ENCODE measurements around the gene TSFM. TPM values are rescaled to one million over a fixed set of nuclear protein-coding genes. Genes with fewer than 3 reads are reported as not detected.

TSFM gene
- total RNA-seq, 3 donors from 2014 or later = 65.0 to 78.5 (median 74.5) TPM

DNA sequence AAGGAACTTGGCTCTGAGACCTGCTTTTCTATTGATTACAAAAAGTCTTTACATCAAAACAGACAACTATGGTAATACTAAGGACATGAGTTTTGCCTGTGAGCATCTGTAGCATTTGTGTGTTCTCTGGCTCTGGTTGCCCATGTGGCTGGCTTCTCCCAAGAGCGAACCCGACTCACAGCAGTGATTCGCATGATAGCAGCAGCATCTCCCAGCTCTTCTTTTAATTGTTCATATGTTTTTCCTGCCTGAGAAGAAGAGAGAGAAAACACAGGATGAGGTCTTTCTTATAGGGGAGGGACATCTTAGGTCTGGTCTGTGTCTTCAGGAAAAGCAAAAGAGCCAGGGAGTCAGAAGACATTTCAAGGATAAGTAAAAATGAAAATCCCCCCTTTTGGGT is 18.4 kb downstream of the TSFM start:
- Mint-ChIP-seq H3K4me1 (ENCODE audit: low read depth) (peaks cover under 1% of the 10 kb centered on the region), H3K27me3 (ENCODE audit: low read depth) (no peaks in the 10 kb centered on the region), H3K9me3 (no peaks in the 10 kb centered on the region), H3K4me3 (no peak overlapping the region), H3K36me3 (ENCODE audit: insufficient read depth) (peaks cover 36% of the 10 kb centered on the region)
- no peak for DNase-seq
- no peak for ATAC-seq

DNA sequence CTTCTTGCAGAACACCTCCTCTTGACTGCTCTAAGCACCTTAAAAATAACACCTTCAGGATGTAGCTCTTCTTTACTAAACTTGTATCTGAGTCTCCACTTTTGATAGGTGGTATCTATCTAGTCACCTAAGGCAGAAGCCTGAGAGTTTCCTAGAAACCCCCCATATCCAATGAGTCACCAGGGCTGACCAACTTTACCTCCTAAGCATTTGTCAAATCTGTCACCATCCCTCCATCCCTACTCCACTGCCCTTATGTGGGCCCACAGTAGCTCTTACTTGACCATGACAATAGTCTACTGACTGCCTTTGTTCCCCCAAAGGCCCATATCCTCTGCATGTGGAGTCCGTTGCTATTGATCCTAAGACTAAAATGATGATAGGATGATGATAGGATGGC is 20.0 kb downstream of the TSFM start:
- ATAC-seq (peak in 1 of 2 donors; percentile 35), DNase-seq (no peak)
- H3K9me3 Mint-ChIP-seq = no peaks in the 10 kb centered on the region
- no peak overlapping the region for H3K4me3 Mint-ChIP-seq
- no peaks in the 10 kb centered on the region for H3K27me3 Mint-ChIP-seq (ENCODE audit: low read depth)
- peaks cover 29% of the 10 kb centered on the region for H3K36me3 Mint-ChIP-seq (ENCODE audit: insufficient read depth)
- no peaks in the 10 kb centered on the region for H3K4me1 Mint-ChIP-seq (ENCODE audit: low read depth)

DNA sequence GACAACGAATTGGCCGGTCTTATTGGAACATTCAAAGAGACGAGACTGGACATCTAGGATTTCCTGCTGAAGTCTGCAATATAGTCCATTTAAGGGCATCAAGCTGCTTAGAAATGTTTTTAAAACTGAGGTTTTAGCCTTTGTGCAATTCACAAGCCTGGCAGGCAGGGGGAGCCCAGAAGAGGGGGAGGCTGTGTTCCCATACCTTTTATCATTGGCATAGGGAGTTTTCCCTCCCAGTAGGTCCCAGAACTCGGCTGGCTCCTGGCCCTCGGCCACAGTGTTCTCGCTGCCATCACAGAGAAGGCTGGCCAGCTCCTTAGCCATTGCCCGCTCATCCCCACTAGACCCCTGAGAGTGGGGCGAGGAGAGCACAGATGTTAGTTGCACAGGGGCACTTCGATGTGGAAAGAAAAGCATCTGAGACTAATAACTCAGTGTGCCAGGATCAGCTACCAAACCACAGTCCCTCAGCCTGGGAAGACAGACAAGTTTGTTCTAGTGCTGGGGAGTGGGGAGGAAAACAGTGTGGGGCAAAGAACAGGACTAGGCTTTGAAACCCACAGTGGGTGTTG is 20.8 kb downstream of the TSFM start:
- Mint-ChIP-seq H3K36me3 (ENCODE audit: insufficient read depth) (peaks cover 24% of the 10 kb centered on the region), H3K27me3 (ENCODE audit: low read depth) (no peaks in the 10 kb centered on the region), H3K9me3 (no peaks in the 10 kb centered on the region), H3K4me3 (no peak overlapping the region), H3K4me1 (ENCODE audit: low read depth) (no peaks in the 10 kb centered on the region)
- peak; percentile 18 for DNase-seq
- ATAC-seq = peak in 1 of 2 donors; percentile 34

DNA sequence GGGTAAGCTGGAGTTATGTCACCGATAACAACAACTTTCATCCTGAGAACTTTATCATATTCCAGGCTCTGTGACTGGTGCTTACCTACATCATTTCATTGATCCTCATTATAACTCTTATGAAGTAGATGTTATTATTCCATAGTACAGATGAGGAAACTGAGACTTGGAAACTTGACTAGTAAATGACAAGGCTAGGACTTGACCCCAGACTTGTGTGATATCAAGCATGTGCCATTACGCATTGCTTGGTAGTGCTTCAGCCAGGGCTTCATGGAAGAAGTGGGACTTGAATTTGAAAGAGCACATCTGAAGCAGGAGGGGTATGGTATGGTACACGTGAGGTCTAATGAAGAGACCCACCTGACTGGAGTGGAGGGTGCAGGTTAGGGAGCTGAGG is 24.1 kb downstream of the TSFM start:
- no peaks in the 10 kb centered on the region for H3K27me3 Mint-ChIP-seq (ENCODE audit: low read depth)
- ATAC-seq (no peak), DNase-seq (no peak)
- H3K4me1 Mint-ChIP-seq (ENCODE audit: low read depth) = no peaks in the 10 kb centered on the region
- peaks cover 15% of the 10 kb centered on the region for H3K36me3 Mint-ChIP-seq (ENCODE audit: insufficient read depth)
- H3K9me3 Mint-ChIP-seq = no peaks in the 10 kb centered on the region
- H3K4me3 Mint-ChIP-seq = no peak overlapping the region

DNA sequence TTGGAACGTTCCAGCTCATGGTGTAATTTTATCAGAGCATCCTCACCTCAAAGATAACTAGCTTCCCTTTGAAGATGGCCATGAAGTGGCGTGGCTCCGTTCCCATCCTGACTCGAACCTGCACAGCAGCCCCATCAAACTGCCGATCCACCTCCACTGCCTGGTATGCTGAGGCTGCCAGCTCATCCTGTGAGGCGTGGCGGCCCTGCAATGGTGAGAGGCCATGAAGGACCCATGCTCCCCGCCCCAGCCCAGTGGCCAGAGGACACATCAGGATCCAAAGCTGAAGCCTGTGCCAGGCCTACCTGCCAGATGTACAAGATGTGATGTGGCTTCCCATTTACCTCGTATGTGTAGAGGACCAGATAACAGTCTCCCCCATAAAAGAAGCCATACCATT is 24.7 kb downstream of the TSFM start:
- Mint-ChIP-seq H3K36me3 (ENCODE audit: insufficient read depth) (peaks cover 17% of the 10 kb centered on the region), H3K4me1 (ENCODE audit: low read depth) (no peaks in the 10 kb centered on the region), H3K9me3 (no peaks in the 10 kb centered on the region), H3K4me3 (no peak overlapping the region), H3K27me3 (ENCODE audit: low read depth) (no peaks in the 10 kb centered on the region)
- ATAC-seq (no peak), DNase-seq (no peak)

DNA sequence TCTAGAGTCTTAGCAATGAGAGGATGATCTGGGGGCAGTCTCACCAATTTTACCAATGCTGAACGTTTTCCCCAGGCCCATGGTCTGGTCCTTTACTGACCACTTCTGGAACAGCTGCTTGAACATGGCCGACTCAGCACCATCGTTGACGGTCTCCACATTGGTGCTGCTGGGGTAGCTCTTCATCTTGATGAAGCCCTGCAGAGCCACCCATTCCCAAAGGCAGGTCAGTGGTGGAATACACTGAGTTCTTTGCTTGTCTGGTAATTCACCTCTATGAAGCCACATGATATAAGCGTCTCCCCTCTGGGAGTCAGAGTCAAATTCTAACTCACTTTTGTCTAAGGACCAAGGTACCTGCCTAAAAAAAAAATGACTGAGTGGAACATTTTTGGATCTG is 25.8 kb downstream of the TSFM start:
- Mint-ChIP-seq H3K36me3 (ENCODE audit: insufficient read depth) (peaks cover 12% of the 10 kb centered on the region), H3K9me3 (no peaks in the 10 kb centered on the region), H3K4me1 (ENCODE audit: low read depth) (no peaks in the 10 kb centered on the region), H3K27me3 (ENCODE audit: low read depth) (no peaks in the 10 kb centered on the region), H3K4me3 (no peak overlapping the region)
- DNase-seq (no peak), ATAC-seq (no peak)

DNA sequence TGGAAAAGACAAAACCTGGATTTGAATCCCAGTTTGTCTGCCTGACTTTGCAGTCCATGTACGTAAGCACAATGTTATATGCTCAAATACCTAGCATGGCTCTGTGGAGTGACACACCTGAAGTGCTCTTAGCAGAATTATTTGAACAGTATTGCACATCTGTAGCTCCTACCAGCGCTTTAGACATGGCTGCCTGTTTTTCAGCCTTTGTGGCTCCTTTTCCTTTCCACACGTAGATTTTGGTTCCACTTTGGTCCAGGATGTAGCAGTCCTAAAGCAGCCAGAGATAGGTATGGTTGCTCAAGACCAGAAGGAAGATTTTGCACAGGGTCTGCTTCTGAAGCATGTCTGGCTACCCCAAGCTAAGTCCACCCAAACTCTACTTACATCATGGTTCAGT is 26.8 kb downstream of the TSFM start:
- DNase-seq (no peak), ATAC-seq (no peak)
- H3K4me3 Mint-ChIP-seq = no peak overlapping the region
- H3K27me3 Mint-ChIP-seq (ENCODE audit: low read depth) = no peaks in the 10 kb centered on the region
- H3K4me1 Mint-ChIP-seq (ENCODE audit: low read depth) = no peaks in the 10 kb centered on the region
- H3K36me3 Mint-ChIP-seq (ENCODE audit: insufficient read depth) = peaks cover 10% of the 10 kb centered on the region
- H3K9me3 Mint-ChIP-seq = no peaks in the 10 kb centered on the region

DNA sequence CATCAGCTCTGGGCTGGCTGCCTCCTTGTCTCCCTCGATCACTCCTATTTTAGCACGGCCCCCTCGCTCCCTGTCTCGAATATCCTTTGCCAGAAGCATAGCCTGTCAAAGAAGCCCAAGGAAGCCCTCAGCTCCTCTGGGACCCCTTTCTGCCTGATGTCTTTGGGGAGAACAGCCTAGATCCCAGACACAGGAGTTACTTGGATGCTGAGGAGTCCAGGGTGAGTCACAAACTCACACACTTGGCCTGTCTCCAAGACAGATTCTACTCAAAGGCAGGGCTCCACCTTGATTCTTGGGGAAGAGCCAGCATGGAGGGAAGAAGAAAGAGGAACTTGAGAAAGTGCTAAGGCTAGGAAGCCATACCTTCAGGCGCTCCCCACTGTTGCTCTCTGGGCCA is 27.9 kb downstream of the TSFM start:
- H3K4me3 Mint-ChIP-seq = no peak overlapping the region
- DNase-seq (no peak), ATAC-seq (no peak)
- H3K9me3 Mint-ChIP-seq = no peaks in the 10 kb centered on the region
- peaks cover 10% of the 10 kb centered on the region for H3K36me3 Mint-ChIP-seq (ENCODE audit: insufficient read depth)
- no peaks in the 10 kb centered on the region for H3K27me3 Mint-ChIP-seq (ENCODE audit: low read depth)
- H3K4me1 Mint-ChIP-seq (ENCODE audit: low read depth) = no peaks in the 10 kb centered on the region

DNA sequence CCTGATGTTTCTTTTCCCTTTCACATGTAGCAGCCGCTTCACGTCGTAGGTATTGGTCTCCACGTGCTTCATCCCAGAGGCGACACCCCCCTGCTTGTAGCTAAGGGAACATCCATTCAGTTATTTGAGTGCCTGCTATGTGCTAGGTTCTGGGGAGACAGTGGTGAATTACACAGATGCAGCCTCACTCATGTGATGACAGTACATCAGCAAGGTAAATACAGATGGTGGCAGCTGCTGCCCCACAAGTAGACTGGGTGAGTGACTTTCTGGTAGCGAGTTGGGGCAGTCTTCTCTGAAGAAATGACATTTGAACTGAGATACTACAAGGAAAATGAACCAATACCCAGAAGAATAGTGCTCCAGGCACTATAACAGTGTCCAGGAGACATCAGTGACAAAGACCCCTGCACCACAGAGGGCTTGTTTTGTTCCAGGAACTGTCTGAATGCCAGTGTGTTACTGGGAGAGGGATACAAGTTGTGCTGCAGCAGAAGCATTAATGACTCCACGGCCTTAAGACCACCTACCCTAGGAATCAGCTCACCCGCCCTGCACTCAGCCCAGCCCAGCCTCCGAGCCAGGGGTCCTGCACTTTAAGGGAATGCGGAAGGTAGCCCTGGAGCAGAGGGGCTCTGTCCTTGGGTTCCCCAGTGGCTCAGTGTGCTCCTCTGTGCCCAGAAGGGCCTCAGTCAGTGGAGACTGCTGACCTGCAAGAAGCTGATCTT is 28.6 kb downstream of the TSFM start:
- H3K9me3 Mint-ChIP-seq = no peaks in the 10 kb centered on the region
- ATAC-seq (no peak), DNase-seq (no peak)
- no peaks in the 10 kb centered on the region for H3K27me3 Mint-ChIP-seq (ENCODE audit: low read depth)
- H3K4me3 Mint-ChIP-seq = no peak overlapping the region
- peaks cover 10% of the 10 kb centered on the region for H3K36me3 Mint-ChIP-seq (ENCODE audit: insufficient read depth)
- H3K4me1 Mint-ChIP-seq (ENCODE audit: low read depth) = no peaks in the 10 kb centered on the region

DNA sequence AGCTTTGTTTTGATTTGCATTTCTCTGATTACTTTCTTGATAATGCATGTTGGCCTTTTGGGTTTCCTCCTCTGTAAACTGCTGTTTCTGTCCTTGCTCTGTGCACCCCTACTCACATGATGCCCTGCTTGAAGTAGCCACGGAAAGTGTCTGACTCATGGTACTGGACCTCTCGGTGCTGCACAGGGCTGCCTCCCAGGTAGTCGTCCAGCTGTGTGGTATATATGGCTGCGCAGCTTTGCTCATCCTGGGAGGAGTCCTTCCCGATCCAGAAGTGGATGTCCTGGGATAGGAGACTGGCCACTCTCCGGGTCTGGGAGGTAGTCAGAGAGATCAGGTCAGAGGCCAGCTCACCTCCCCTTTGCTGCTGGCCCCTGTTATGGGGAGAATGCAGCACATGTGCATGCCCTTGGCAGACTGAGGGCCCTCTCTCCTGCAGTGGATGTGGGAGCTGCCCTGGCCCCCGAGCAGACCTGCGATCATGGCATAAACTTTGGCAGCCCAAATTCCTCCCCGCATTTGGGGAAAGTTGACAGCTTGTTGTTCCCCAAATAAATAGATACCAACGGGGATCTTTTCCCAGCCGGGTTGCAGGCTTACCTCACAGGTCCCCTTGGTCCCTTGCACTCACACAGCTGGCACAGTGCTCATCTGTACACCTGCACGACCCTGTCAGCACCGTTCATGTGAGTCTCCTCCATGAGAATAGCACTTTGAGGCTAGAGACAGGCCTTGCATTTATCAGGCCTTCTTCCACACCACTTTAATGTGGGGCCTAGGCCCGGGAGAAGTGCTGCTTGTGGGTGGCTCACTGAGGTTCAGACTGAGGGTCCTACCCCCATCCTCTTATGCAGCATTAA is 30.8 kb downstream of the TSFM start:
- no peaks in the 10 kb centered on the region for H3K9me3 Mint-ChIP-seq
- ATAC-seq = no peak
- H3K4me3 Mint-ChIP-seq = no peak overlapping the region
- no peak for DNase-seq
- no peaks in the 10 kb centered on the region for H3K27me3 Mint-ChIP-seq (ENCODE audit: low read depth)
- peaks cover 6% of the 10 kb centered on the region for H3K36me3 Mint-ChIP-seq (ENCODE audit: insufficient read depth)
- H3K4me1 Mint-ChIP-seq (ENCODE audit: low read depth) = no peaks in the 10 kb centered on the region

DNA sequence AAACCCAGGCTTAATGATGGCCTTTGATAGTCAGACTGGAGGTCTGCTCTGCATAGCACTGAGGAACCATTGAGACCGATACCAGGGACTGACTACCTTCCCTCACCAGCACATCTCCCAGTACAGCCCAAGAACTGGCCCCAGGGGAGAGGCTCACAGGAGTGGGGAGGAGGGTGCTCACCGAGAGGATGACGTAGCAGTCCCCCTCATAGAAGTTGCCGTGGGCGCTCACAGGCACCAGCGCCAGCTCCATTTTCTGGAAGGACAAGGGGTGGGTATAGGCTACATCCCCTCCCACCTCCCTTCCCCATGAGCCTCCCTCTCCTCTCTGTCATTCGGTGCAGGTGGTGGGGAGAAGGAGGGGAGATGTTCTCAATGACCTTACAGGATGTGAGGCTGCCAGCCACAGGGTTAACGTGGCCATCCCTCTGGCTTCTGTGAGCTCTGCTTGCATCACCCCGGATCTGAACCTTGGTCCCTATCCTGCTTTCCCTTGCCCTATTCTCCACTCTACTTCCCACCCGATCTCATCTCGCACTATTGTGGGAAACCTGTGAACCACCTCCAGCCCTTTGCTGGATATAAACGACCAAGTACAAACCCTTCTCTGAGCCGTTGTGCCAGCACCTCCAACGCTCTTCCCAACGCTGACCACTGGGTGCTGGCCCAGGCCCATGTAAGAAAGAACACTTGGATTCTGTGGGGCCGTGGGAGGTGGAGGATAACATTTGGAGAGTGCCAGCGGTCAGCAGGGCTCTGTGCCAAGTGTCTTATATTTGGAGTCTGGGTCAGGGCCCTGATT is 31.6 kb downstream of the TSFM start:
- no peaks in the 10 kb centered on the region for H3K9me3 Mint-ChIP-seq
- no peak for DNase-seq
- H3K4me3 Mint-ChIP-seq = no peak overlapping the region
- peaks cover 6% of the 10 kb centered on the region for H3K36me3 Mint-ChIP-seq (ENCODE audit: insufficient read depth)
- H3K27me3 Mint-ChIP-seq (ENCODE audit: low read depth) = no peaks in the 10 kb centered on the region
- no peaks in the 10 kb centered on the region for H3K4me1 Mint-ChIP-seq (ENCODE audit: low read depth)
- ATAC-seq = no peak

DNA sequence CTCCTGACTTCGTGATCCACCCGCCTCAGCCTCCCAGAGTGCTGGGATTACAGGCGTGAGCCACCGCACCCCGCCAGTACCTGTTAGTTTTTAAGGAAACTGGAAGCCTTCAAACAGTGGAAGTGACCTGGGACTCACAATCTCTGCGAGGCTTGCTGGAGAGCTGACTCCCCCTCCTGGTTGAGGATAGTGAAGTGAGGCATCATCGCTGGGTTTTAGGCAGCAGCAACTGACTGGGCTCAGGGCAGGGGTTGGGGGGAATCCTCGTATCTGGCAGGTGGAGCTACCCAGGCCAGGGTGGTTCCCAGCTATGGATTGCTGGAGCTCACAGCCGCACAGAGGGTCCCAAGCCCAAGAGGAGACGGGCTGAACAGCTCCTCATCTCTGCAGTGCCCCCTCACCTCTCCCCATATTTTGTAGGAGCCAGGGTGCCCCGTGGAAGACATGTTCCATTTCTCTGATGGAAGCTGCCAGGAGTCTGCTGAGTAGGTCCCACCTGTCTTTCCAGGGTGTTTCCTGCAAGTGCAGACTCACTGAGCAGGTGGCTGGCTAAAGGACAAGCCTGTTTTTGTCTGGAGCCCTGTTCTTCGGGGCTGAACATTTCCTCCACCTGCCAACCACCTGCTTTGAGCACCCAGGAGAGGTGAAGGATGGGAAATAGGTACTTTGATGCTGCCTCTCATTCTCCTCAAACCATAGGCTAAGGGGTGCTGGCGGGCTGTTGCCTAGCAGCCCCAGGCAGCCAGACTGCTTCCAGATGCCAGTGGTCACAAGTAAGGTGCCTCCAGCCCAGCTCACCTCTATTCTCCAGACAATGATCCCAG is 32.8 kb downstream of the TSFM start:
- H3K4me1 Mint-ChIP-seq (ENCODE audit: low read depth) = no peaks in the 10 kb centered on the region
- H3K36me3 Mint-ChIP-seq (ENCODE audit: insufficient read depth) = peaks cover 7% of the 10 kb centered on the region
- no peak overlapping the region for H3K4me3 Mint-ChIP-seq
- ATAC-seq (peak in 1 of 2 donors; percentile 88), DNase-seq (no peak)
- H3K9me3 Mint-ChIP-seq = no peaks in the 10 kb centered on the region
- H3K27me3 Mint-ChIP-seq (ENCODE audit: low read depth) = no peaks in the 10 kb centered on the region

DNA sequence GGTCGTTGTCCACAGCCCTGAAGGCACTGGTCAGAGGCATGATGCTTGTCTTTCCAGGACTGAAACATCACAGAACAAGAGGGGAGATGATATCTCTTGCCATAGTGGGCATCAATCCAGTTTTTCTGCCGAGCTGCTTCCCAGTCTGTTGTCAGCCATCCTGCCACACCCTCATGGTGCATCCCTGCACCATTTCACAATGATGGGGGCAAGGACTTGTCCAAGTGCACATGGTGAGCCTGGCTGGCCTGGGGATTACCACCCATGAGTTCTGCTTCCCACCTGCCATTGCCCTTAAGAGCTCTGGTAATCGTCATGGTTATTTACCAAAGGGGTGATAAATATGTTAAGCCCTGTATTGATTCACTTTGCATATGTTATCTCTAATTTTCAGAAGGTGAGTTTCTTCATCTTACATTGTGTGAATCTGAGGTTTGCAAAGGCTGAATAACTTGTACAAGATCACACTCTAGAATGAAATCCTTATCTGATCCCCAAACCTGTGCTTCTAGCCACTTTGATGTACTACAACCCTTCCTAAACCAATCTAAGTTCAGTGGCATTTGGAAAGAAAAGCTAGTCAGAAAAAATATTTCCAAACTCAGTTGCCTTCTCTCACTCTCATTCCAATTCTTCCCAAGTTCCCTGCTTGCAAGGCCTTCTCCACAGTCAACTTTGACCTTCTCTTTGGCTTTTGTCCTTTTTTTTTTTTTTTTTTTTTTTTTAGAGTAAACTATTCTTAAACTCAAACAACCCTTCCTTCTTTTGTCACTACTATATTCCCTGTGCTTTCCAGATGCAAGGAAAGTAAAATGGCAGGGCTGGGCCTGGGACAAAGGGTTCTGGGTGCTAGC is 33.6 kb downstream of the TSFM start:
- no peak overlapping the region for H3K4me3 Mint-ChIP-seq
- H3K36me3 Mint-ChIP-seq (ENCODE audit: insufficient read depth) = peaks cover 7% of the 10 kb centered on the region
- H3K9me3 Mint-ChIP-seq = no peaks in the 10 kb centered on the region
- no peaks in the 10 kb centered on the region for H3K4me1 Mint-ChIP-seq (ENCODE audit: low read depth)
- DNase-seq = no peak
- no peak for ATAC-seq
- H3K27me3 Mint-ChIP-seq (ENCODE audit: low read depth) = no peaks in the 10 kb centered on the region
